PFSK-1 (cell line): ENCODE results near the gene ADM5.

Experiments
- FOXP2 ChIP-seq: optimal IDR thresholded peaks from 2 replicates; pipeline ENCODE3; 2011; ENCODE audit warnings: borderline replicate concordance, control low read depth, inconsistent platforms; ENCODE audit not compliant: insufficient read depth; ENCODE audit errors: extremely low read length, extremely low read depth
- POLR2AphosphoS5 ChIP-seq: IDR thresholded peaks from 2 replicates; pipeline ENCODE4 v1.6.1; 2012; ENCODE audit warnings: low read depth, mild to moderate bottlenecking, control low read depth, low read length, moderate library complexity
- SIN3A ChIP-seq: IDR thresholded peaks from 2 replicates; pipeline ENCODE4 v1.6.1; 2012; ENCODE audit warnings: mild to moderate bottlenecking, low read length, moderate library complexity, borderline replicate concordance; ENCODE audit not compliant: insufficient read depth
- TAF1 ChIP-seq: IDR thresholded peaks from 2 replicates; pipeline ENCODE4 v1.6.1; 2012; ENCODE audit warnings: low read length, control low read depth, borderline replicate concordance; ENCODE audit not compliant: insufficient read depth
- TF ChIP-seq, protein P1 (sequence below), 2 experiments: IDR thresholded peaks; 2 replicates each; pipeline versions ENCODE4 v1.6.1 to v1.8.0; 2011 to 2012; ENCODE audit warnings: low read depth in 2 of 2, low read length in 2 of 2, control low read depth in 1 of 2, inconsistent platforms in 1 of 2, mild to moderate bottlenecking in 1 of 2, moderate library complexity in 1 of 2; ENCODE audit not compliant: insufficient read depth in 1 of 2

DNA sequence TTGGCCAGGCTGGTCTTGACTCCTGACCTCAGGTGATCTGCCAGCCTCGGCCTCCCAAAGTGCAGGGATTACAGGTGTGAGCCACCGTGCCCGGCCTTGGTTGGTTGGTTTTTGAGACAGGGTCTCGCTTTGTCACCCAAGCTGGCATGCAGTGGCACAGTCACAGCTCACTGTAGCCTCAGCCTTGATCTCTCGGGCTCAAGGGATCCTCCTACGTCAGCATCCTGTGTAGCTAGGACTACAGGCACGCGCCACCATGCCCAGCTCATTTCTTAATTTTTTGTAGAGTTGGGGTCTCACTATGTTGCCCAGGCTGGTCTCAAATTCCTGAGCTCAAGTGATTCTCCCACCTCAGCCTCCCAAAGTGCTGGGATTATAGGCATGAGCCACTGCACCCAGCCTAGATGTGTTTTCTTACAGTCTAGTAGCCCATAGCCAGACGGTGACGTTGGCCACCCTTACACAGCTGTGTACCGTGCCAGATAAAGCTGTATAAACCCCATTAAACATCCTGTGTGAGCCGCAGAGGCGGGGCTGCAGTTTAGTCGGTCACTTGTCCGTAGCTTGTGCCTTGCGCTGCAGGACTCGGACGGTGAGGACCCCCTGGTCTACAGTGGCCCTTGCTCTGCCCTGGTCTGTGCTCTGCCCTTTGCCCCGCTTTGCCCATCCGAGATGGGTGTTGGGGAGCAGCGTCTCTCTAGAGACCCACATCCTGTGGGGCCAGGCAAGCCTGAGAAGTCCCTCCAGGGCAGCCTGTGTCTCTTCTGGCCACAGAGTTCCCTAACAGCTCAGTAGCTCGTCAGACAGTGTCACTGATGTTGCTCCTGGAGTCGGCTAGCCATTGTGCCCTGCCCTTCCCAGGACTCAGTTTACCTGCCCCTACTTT is 33.6 kb upstream of the ADM5 start:
- TF ChIP-seq POLR2AphosphoS5 (no peak), SIN3A (no peak), TAF1 (no peak), FOXP2 (no peak)
- TF ChIP-seq, protein P1, sequence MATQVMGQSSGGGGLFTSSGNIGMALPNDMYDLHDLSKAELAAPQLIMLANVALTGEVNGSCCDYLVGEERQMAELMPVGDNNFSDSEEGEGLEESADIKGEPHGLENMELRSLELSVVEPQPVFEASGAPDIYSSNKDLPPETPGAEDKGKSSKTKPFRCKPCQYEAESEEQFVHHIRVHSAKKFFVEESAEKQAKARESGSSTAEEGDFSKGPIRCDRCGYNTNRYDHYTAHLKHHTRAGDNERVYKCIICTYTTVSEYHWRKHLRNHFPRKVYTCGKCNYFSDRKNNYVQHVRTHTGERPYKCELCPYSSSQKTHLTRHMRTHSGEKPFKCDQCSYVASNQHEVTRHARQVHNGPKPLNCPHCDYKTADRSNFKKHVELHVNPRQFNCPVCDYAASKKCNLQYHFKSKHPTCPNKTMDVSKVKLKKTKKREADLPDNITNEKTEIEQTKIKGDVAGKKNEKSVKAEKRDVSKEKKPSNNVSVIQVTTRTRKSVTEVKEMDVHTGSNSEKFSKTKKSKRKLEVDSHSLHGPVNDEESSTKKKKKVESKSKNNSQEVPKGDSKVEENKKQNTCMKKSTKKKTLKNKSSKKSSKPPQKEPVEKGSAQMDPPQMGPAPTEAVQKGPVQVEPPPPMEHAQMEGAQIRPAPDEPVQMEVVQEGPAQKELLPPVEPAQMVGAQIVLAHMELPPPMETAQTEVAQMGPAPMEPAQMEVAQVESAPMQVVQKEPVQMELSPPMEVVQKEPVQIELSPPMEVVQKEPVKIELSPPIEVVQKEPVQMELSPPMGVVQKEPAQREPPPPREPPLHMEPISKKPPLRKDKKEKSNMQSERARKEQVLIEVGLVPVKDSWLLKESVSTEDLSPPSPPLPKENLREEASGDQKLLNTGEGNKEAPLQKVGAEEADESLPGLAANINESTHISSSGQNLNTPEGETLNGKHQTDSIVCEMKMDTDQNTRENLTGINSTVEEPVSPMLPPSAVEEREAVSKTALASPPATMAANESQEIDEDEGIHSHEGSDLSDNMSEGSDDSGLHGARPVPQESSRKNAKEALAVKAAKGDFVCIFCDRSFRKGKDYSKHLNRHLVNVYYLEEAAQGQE (IDR thresholded peaks at IDR 0.05; ENCODE audit: insufficient read depth in 1 of 2, low read depth in 2 of 2, low read length in 2 of 2): no peak
